A673 (cell line): ENCODE measurements around the gene TNRC6A.

Experiments
- EZH2 ChIP-seq: fragments of 200-600 bp; sonication (generic); IDR thresholded peaks from 2 replicates; pipeline ENCODE4 v1.6.1; 2017; ENCODE audit warnings: borderline replicate concordance, low read depth, mild to moderate bottlenecking, mixed read lengths, antibody characterized with exemption, low read length; ENCODE audit not compliant: poor library complexity, severe bottlenecking
- TF ChIP-seq, protein P1 (sequence below): fragments of 300-800, 200-600 bp; sonication (generic); conservative IDR thresholded peaks from 2 replicates; pipeline ENCODE4 v1.5.1; 2017; ENCODE audit warnings: low read depth, mild to moderate bottlenecking, antibody characterized with exemption, low read length, moderate library complexity, mixed read lengths

DNA sequence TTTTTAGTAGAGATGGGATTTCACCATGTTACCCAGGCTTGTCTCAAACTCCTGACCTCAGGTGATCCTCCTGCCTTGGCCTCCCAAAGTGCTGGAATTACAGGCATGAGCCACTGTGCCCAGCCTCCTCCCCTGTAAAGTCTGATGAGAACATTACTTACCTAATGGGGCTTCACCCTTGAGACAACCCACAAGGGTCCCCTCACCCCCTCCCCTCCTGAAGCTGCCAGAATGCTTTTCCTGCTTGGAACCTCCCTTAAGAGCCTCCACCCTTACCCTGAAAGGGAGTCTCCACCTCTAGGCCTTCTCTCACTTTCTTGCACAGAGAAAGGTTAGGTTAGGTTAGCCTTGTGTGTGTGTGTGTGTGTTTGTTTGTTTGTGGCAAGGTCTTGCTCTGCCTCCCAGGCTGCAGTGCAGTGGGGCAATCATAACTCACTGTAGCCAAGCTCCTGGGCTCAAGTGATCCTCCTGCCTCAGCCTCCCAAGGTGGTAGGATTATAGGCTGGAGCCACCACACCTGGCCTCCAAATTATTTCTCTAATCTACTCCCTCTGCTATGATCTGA lies 125.2 kb downstream of the TNRC6A start:
- TF ChIP-seq, protein P1, sequence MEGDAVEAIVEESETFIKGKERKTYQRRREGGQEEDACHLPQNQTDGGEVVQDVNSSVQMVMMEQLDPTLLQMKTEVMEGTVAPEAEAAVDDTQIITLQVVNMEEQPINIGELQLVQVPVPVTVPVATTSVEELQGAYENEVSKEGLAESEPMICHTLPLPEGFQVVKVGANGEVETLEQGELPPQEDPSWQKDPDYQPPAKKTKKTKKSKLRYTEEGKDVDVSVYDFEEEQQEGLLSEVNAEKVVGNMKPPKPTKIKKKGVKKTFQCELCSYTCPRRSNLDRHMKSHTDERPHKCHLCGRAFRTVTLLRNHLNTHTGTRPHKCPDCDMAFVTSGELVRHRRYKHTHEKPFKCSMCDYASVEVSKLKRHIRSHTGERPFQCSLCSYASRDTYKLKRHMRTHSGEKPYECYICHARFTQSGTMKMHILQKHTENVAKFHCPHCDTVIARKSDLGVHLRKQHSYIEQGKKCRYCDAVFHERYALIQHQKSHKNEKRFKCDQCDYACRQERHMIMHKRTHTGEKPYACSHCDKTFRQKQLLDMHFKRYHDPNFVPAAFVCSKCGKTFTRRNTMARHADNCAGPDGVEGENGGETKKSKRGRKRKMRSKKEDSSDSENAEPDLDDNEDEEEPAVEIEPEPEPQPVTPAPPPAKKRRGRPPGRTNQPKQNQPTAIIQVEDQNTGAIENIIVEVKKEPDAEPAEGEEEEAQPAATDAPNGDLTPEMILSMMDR = no peak
- TF ChIP-seq EZH2 = no peak
